HG03103 (cell line): Measurements from ENCODE around the gene FRA10AC1.
A peak's percentile ranks its signal among the peaks of the same experiment; 100 is the strongest.

Experiments
- ATAC-seq: cut with Tn5 transposase; IDR thresholded peaks from one replicate; pipeline ENCODE4 v1.9.1; 2021; ENCODE audit warnings: low read depth; ENCODE audit not compliant: unreplicated experiment

FRA10AC1 gene

GRCh38 chr10:93702210-93703001 is at the start of gene FRA10AC1:
TSS of gene FRA10AC1 (minus strand) at chr10:93702592. CDS start at chr10:93700106, 2,486 bp downstream.
- ATAC-seq: peak; percentile 72

GRCh38 chr10:93751832-93752231 is 49.4 kb upstream of the FRA10AC1 start:
- ATAC-seq: no peak

- no peak for ATAC-seq
These were observed 48.7 kb upstream of the FRA10AC1 start for GRCh38 chr10:93751124-93751523.

DNA sequence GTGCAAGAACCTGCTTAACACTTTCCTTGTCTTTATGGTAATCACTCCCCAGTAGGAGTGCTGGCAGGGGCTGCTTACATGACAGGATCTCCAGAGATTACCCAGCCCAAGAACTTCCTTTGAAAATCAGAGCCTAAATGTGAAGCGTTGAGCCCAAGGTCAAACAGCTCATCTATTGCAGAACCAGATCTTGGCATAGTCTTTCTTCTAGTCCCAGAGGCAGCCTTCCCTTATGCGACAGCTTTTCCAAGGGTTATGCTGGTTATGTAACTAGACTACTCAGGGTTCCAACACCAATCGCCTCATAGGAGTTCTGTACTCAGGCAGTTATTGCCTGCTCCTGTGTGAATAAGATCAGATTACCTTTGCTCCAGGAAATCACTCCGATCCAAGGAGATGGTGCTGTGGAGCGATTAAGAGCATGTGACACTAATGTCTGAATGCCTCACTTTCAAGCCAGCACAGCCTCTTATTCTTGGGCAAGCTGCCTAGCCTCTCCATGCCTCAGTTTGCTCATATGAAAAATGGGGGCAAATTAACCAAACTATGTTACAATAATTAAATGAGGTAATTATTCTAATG is 46.9 kb upstream of the FRA10AC1 start:
- ATAC-seq: no peak

DNA sequence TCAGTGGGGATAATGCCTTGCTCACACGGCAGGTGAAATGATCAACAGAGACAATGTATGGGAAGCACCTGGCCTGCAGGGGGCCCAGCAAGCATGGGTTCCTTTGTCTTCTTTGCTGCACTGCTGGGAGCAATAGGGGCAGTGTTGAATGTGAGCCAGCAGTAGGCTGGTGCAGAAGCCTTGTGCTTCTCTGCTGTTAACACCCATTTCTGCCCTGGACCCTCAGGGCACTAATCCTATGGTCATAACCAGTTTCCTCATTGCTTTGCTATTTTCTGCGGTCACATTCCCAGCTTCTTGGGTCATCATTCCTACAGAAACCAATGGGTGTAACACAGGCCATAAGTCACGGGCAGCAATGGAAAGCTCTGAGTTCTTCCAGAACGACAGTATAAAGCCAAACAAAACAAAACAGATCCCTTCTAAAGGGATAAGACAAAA is 44.5 kb upstream of the FRA10AC1 start:
- ATAC-seq: no peak

GRCh38 chr10:93745408-93746065 is 43.1 kb upstream of the FRA10AC1 start:
- no peak for ATAC-seq

- peak; percentile 90 for ATAC-seq
These were observed 40.4 kb upstream of the FRA10AC1 start for GRCh38 chr10:93742633-93743349.

DNA sequence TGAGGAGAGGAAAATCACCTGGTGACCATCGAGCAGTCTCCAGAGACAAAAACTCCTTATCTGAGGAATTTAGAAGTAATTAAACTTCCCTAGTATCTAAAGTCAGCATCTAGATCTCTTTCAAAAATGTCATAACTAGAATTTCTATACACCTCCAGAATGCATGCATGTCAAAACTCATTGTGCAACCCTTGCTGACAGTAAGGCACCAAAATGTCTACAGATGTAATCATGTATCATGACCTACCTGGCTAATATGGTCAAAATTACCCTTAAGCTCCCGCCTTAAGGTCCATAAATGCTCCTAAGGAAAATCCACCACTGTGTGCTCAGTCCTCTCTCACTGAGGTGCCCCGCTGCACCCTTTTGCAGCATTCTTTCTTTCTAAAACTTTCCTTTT is 39.0 kb upstream of the FRA10AC1 start:
- no peak for ATAC-seq

GRCh38 chr10:93726024-93726423 is 23.6 kb upstream of the FRA10AC1 start:
- no peak for ATAC-seq

DNA sequence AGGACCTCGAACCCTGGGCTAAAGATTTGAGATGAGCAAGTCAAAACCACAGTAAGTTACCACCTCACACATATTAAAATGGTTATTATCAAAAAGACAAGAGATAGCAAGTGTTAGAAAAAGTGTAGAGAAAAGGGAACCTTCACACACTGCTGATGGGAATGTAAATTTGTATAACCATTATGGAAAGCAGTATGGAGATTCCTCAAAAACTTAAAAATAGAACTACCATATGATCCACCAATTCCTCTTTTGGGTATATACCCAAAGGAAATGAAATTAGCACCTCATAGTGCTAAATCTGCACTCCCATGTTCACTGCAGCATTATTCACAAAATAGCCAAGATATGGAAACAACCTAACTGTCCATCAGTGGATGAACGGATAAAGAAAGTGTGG is 20.8 kb upstream of the FRA10AC1 start:
- no peak for ATAC-seq

DNA sequence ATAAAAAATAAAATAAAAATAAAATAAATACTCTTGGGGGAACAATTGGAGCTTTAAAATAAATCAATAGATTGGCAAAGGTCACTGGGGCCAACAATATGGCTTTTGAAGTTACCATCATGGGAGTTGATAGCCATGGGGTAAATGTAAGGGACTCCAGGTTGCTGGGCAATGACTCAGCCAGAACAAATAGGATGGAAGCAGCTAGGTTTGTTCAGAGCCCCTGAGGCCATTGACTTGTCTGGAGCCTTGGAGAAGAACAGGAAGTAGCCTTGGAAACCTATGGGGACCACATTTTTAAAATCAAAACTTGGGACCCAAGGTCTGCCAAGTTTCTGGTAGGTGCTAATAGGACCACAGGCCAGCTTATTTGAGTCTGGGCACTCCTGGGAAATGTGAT is 20.2 kb upstream of the FRA10AC1 start:
- no peak for ATAC-seq

GRCh38 chr10:93719901-93720300 is 17.5 kb upstream of the FRA10AC1 start:
- ATAC-seq: no peak

- ATAC-seq: peak; percentile 63
These were observed 16.7 kb upstream of the FRA10AC1 start for GRCh38 chr10:93718937-93719725.

DNA sequence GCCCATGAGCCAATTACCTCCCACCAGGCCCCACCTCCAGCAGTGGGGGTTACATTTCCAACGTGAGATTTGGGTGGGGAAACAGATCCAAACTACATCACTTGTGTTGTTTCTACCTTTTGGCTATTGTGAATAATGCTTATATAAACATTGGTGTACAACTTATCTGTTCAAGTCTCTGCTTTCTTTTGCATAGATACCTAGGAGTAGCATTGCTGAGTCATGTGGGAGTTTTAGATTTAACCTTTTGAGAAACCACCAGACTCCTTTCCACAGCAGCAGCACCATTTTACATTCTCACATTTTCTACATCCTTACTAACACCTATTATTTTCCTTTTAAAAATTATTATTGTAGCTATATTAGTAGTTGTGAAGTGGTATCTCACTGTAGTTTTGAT is 14.4 kb upstream of the FRA10AC1 start:
- ATAC-seq: no peak

- ATAC-seq: peak; percentile 74
These were observed 13.0 kb upstream of the FRA10AC1 start for GRCh38 chr10:93715345-93715744.

DNA sequence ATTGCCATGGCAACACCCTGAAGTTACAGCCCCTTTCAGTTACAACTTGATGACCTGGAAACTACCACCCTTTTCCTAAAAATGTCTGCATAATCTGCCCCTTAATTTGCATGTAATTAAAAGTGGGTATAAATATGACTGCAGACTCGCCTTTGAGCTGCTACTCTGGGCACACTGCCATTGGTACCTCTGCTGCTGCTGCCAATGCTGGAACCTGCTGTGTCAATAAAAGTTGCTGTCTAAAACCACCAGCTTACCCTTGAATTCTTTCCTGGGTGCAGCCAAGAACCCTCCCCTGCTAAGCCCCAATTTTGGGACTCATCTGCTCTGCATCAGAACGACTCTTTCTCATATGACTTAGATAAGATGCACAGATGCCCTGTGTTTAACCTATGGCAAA is 10.2 kb upstream of the FRA10AC1 start:
- no peak for ATAC-seq

DNA sequence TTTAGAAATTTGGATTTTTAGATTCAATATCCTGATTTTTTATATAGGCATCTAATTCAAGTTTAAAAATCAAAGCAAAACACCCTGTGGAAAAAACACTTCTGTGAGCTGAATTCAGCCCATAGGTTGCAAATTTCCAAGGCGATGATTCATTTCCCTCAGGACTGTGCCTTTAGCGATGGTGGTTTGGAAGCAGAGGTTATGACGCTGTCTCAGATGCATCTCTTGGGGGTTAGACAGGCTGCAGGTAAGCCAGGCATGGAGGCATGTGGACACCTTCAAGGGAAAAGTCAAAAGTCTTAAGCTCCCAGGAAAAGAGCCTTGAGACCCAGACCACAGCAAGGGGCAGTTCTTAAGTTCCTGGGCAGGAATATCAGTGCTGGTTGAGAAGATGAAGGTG is 9.5 kb upstream of the FRA10AC1 start:
- ATAC-seq: no peak

DNA sequence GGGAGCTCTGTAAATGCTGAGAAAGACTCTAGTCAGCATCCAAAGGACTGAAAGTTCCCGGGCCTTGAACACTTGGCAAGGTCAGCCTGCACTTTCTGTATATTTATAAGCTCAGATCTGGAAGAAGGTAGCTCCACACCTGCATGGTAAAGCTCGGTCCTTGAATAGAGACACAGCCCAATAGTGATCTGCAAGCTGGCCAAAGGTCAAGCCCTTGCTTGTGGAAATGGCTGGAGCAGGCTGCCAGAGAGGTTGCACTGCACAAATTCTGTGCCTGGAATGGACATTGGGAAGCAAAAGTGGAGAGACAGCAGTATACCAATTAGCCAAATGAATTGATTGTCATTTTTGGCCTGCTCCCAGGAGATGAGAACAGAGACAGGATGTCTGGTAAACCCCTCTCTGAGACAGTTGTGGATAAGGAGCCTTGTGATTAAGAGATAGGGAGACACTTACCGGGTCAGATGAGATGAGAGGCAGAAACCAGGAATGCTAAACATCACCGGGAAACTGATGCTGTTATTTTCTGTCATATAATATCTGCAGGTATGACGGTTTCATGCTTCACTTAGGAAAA is 8.0 kb upstream of the FRA10AC1 start:
- no peak for ATAC-seq

GRCh38 chr10:93707623-93708022 is 5.2 kb upstream of the FRA10AC1 start:
- no peak for ATAC-seq

GRCh38 chr10:93704451-93704850 is 2.1 kb upstream of the FRA10AC1 start:
- no peak for ATAC-seq
